ENCODE data around the gene KLHL7. TPM values are rescaled to one million over a fixed set of nuclear protein-coding genes. Genes with fewer than 3 reads are reported as not detected.

The KLHL7 gene
- total and polyA plus RNA-seq, 12 donors: 27.1 to 159 (median 138) TPM

DNA sequence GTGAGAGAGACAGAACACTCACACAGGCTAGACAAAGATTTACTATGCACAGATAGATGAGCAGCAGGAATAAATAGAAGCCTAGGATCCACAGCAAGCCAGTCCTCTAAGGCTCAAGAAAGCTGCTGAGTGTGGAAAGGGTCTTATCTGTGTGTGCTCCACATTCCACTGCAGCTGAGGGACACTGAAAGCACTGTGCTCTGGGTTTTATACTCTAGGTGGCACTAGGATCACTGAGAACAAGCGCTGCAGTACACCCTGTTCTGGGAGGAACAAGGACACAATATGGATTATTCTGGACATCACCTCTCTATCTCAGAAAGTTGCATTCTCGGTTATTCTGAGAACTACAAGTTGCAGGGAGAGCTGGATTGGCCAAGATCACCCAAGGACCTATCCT, 4.9 kb upstream of the KLHL7 start:
- 27 to 33% methylated on average over 2 of the region's 2 CpGs for WGBS, 2 donors
- no peaks in the 10 kb centered on the region for H3K27me3 ChIP-seq
- DNase-seq: no peak
- intact Hi-C loops (cut with DNase I): loop anchor here in 7 of 10 donors (5.0 to 10.0 kb wide), 6 partner anchors 74 to 174 kb away; partner anchors contain the start of gene GPNMB (in 3 of the 7)
- peak overlapping the region in 1 of 10 donors; percentile 11 for H3K27ac ChIP-seq
- peak in 3 of 8 donors; percentile 32 to 59 (median 48) for ATAC-seq
- H3K4me3 ChIP-seq: no peak overlapping the region
- no peaks in the 10 kb centered on the region for H3K36me3 ChIP-seq
- TF ChIP-seq, protein P1, sequence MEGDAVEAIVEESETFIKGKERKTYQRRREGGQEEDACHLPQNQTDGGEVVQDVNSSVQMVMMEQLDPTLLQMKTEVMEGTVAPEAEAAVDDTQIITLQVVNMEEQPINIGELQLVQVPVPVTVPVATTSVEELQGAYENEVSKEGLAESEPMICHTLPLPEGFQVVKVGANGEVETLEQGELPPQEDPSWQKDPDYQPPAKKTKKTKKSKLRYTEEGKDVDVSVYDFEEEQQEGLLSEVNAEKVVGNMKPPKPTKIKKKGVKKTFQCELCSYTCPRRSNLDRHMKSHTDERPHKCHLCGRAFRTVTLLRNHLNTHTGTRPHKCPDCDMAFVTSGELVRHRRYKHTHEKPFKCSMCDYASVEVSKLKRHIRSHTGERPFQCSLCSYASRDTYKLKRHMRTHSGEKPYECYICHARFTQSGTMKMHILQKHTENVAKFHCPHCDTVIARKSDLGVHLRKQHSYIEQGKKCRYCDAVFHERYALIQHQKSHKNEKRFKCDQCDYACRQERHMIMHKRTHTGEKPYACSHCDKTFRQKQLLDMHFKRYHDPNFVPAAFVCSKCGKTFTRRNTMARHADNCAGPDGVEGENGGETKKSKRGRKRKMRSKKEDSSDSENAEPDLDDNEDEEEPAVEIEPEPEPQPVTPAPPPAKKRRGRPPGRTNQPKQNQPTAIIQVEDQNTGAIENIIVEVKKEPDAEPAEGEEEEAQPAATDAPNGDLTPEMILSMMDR (IDR thresholded peaks at IDR 0.05): peak in 4 of 9 donors; percentile 22 to 54 (median 46)
- H3K9me3 ChIP-seq: peaks cover 0 to 14% (median 0%) of the 10 kb centered on the region in 11 donors
- H3K4me1 ChIP-seq: peaks cover 0 to 13% (median 4%) of the 10 kb centered on the region in 9 donors

DNA sequence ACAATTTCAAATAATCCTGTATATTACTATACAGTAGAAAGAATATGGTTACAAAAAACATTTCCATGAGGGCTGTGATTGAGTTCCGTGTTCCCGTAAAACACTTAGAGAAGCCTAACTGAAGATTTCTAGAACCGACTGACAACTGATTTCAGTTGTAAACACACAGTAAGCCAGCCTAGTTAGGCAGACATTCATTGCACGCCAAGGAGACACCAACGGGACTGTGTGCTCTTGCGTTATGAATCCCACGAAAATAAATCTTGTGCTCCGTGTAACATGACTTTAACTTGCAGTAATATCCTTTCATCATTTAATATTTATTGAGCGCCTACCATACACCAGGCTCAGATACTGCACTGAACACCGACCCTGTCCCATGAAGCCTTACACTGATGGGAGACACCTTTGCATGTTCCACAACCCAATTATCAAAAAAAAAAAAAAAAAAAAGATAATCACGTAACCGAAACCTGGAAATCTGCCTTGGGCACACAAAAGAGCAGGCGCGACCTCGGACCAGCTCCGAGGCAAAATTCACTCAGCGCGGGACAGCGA, 420 bp upstream of the KLHL7 start:
- Histone ChIP-seq H3K4me1 (peaks cover 0 to 45% (median 28%) of the 10 kb centered on the region in 9 donors), H3K36me3 (no peaks in the 10 kb centered on the region), H3K27ac (peak overlapping the region; percentile 84 to 95 (median 92)), H3K27me3 (no peaks in the 10 kb centered on the region), H3K9me3 (peaks cover 0 to 10% (median 0%) of the 10 kb centered on the region in 11 donors), H3K4me3 (peak overlapping the region; percentile 67 to 98 (median 86))
- TF ChIP-seq, protein P1 (IDR thresholded peaks at IDR 0.05): no peak
- ATAC-seq (peak in 5 of 8 donors; percentile 1 to 27 (median 3)), DNase-seq (no peak)
- intact Hi-C loops (cut with DNase I): loop anchor here in 9 of 10 donors (1.0 to 10.0 kb wide), 10 partner anchors 70 to 170 kb away; partner anchors contain the start of genes NUP42 (in 5 of the 9) and GPNMB (in 2 of the 9)
- WGBS, 2 donors: 1 to 2% methylated on average over 19 of the region's 19 CpGs

DNA sequence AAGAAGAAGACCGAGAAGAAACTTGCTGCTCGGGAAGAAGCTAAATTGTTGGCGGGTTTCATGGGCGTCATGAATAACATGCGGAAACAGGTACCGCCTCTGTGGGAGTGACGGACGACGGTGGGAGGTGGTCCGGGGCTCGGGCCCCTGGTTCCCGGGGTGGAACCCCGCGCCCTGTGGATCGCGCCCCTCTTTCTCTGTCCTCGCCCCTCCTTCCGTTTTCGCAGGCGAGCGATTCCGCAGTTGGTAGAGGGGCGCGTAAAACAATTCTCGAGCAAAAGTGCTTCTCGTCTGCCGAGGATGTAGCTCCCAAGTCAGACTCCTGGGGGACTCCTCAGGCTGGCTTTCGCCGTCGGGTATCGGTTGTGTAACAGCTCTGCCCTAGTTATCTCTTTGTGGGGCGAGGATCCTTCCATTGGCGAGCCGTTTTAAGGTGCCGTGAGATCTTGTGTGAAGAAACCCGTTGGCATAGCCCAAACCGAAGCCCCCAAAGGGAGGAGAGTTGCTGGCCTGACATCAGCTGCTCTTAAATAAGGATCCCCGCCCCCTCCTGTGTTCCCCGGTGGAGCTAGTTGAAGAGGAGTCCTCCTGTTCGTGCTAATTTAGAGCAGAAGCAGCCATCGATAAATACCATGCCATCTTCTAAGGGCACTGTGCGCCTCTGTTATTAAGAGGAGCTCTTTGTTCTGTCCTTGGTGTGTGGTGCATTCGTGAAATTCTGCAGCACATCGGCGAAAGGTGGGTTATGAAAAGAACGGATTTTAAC, 655 bp downstream of the KLHL7 start:
- peaks cover 0 to 10% (median 0%) of the 10 kb centered on the region in 11 donors for H3K9me3 ChIP-seq
- ATAC-seq (peak; percentile 34 to 79 (median 65)), DNase-seq (peak; percentile 38 to 39)
- 0% methylated on average over 46 of the region's 46 CpGs for WGBS, 2 donors
- peaks cover 0 to 50% (median 33%) of the 10 kb centered on the region in 9 donors for H3K4me1 ChIP-seq
- TF ChIP-seq, protein P1 (IDR thresholded peaks at IDR 0.05): peak in 3 of 9 donors; percentile 25 to 35 (median 27)
- peak overlapping the region; percentile 84 to 95 (median 92) for H3K27ac ChIP-seq
- no peaks in the 10 kb centered on the region for H3K27me3 ChIP-seq
- peak overlapping the region; percentile 67 to 98 (median 86) for H3K4me3 ChIP-seq
- H3K36me3 ChIP-seq: no peaks in the 10 kb centered on the region
- intact Hi-C loops (cut with DNase I): loop anchor here in 8 of 10 donors (2.0 to 10.0 kb wide), 7 partner anchors 17 to 169 kb away; partner anchors contain the start of genes NUP42 (in 3 of the 8) and GPNMB (in 2 of the 8)
